GM23338 (cell line): ENCODE data around the gene RCL1. TPM values are rescaled to one million over a fixed set of nuclear protein-coding genes. Genes with fewer than 3 reads are reported as not detected.

Experiments
- ATAC-seq: fragments of 200-7000 bp; cut with Tn5 transposase; 3 replicates; pipeline ENCODE4 v1.9.1; 2020
- DNase-seq: peaks from one replicate; pipeline ENCODE4 v3.0.0-alpha.2; 2015; ENCODE audit warnings: low spot score
- H2AFZ ChIP-seq: fragments of 200-600 bp; sonication (generic); 2 replicates; pipeline ENCODE4 v1.8.0; 2016; ENCODE audit warnings: antibody characterized with exemption, mild to moderate bottlenecking, moderate library complexity
- H3F3A ChIP-seq: fragments of 200-600 bp; sonication (generic); replicated peaks from 2 replicates; pipeline ENCODE4 v1.8.0; 2017; ENCODE audit warnings: antibody characterized with exemption, mixed run types, low read depth
- H3K27ac ChIP-seq: fragments of 200-600 bp; sonication (generic); 2 replicates; pipeline ENCODE4 v1.6.1; 2016; ENCODE audit warnings: low read depth
- H3K27me3 ChIP-seq: fragments of 200-600 bp; sonication (generic); 2 replicates; pipeline ENCODE4 v1.8.0; 2016; ENCODE audit warnings: mild to moderate bottlenecking, mixed run types, moderate library complexity; ENCODE audit not compliant: insufficient read depth
- H3K36me3 ChIP-seq: fragments of 200-600 bp; sonication (generic); 2 replicates; pipeline ENCODE4 v1.8.0; 2016; ENCODE audit warnings: mild to moderate bottlenecking; ENCODE audit not compliant: insufficient read depth
- H3K4me1 ChIP-seq: fragments of 200-600 bp; sonication (generic); 2 replicates; pipeline ENCODE4 v1.8.0; 2016; ENCODE audit warnings: mild to moderate bottlenecking, moderate library complexity; ENCODE audit not compliant: insufficient read depth
- H3K4me2 ChIP-seq: fragments of 200-600 bp; sonication (generic); 2 replicates; pipeline ENCODE4 v1.7.1; 2017; ENCODE audit warnings: mixed run types
- H3K4me3 ChIP-seq: fragments of 200-600 bp; sonication (generic); 2 replicates; pipeline ENCODE4 v1.6.1; 2016; ENCODE audit warnings: mixed run types
- H3K79me2 ChIP-seq: fragments of 200-600 bp; sonication (generic); replicated peaks from 2 replicates; pipeline ENCODE4 v1.8.0; 2017; ENCODE audit warnings: mild to moderate bottlenecking; ENCODE audit not compliant: insufficient read depth
- H3K9me2 ChIP-seq: fragments of 200-600 bp; sonication (generic); 2 replicates; pipeline ENCODE4 v1.8.0; 2017; ENCODE audit not compliant: insufficient read depth
- H4K20me1 ChIP-seq: fragments of 200-600 bp; sonication (generic); replicated peaks from 2 replicates; pipeline ENCODE4 v1.8.0; 2017; ENCODE audit warnings: mild to moderate bottlenecking; ENCODE audit not compliant: insufficient read depth
- H3K27ac Mint-ChIP-seq: 2 replicates; pipeline ENCODE4 v1.8.0; 2020; ENCODE audit warnings: inconsistent platforms, mild to moderate bottlenecking, moderate library complexity, mixed read lengths
- H3K27me3 Mint-ChIP-seq: 3 replicates; pipeline ENCODE4 v1.8.0; 2022; ENCODE audit warnings: low read depth, mild to moderate bottlenecking, moderate library complexity, mixed read lengths, inconsistent platforms; ENCODE audit not compliant: insufficient read depth, poor library complexity
- H3K36me3 Mint-ChIP-seq: 3 replicates; pipeline ENCODE4 v1.8.0; 2021; ENCODE audit warnings: low read depth, mild to moderate bottlenecking, inconsistent platforms, moderate library complexity, mixed read lengths
- H3K4me1 Mint-ChIP-seq: 3 replicates; pipeline ENCODE4 v1.8.0; 2020; ENCODE audit warnings: mild to moderate bottlenecking, inconsistent platforms, mixed read lengths
- H3K4me3 Mint-ChIP-seq: 3 replicates; pipeline ENCODE4 v1.8.0; 2021; ENCODE audit warnings: moderate library complexity, mild to moderate bottlenecking, inconsistent platforms, mixed read lengths
- H3K9me3 Mint-ChIP-seq: 3 replicates; pipeline ENCODE4 v1.8.0; 2020; ENCODE audit warnings: moderate library complexity, mild to moderate bottlenecking, inconsistent platforms, mixed read lengths
- CREB1 ChIP-seq: fragments of 250-450 bp; sonication (Bioruptor Pico); IDR thresholded peaks from 2 replicates; pipeline ENCODE4 v1.5.0; 2020; ENCODE audit warnings: low read depth, mild to moderate bottlenecking, moderate library complexity
- CTCF ChIP-seq, 2 experiments: fragments of 200-600 bp in 1 of 2; sonication (generic) in 1 of 2; conservative IDR thresholded peaks; 2 replicates each; pipeline versions ENCODE4 v1.5.1 to v1.6.1; 2016 to 2017; ENCODE audit warnings: antibody characterized with exemption in 2 of 2, low read depth in 2 of 2, mild to moderate bottlenecking in 2 of 2, moderate library complexity in 1 of 2
- ETS1 ChIP-seq: IDR thresholded peaks from 2 replicates; pipeline ENCODE4 v1.6.1; 2016; ENCODE audit warnings: antibody characterized with exemption
- EZH2 ChIP-seq: fragments of 200-600 bp; sonication (generic); IDR thresholded peaks from one replicate; pipeline ENCODE4 v1.8.0; 2017; ENCODE audit warnings: antibody characterized with exemption, mild to moderate bottlenecking, low read depth; ENCODE audit not compliant: unreplicated experiment
- EZH2phosphoT487 ChIP-seq: fragments of 200-600 bp; sonication (generic); IDR thresholded peaks from one replicate; pipeline ENCODE4 v1.8.1; 2018; ENCODE audit warnings: antibody characterized with exemption; ENCODE audit not compliant: unreplicated experiment
- JUNB ChIP-seq: IDR thresholded peaks from one replicate; pipeline ENCODE4 v1.6.1; 2016; ENCODE audit warnings: antibody characterized with exemption; ENCODE audit not compliant: unreplicated experiment
- NANOG ChIP-seq: IDR thresholded peaks from 2 replicates; pipeline ENCODE4 v1.6.1; 2016; ENCODE audit warnings: antibody characterized with exemption, borderline replicate concordance
- POLR2AphosphoS5 ChIP-seq: IDR thresholded peaks from 2 replicates; pipeline ENCODE4 v1.6.1; 2016; ENCODE audit warnings: antibody characterized with exemption, low read depth
- REST ChIP-seq: IDR thresholded peaks from one replicate; pipeline ENCODE4 v1.6.1; 2018; ENCODE audit warnings: antibody characterized with exemption; ENCODE audit not compliant: unreplicated experiment
- STAT1 ChIP-seq: IDR thresholded peaks from one replicate; pipeline ENCODE4 v1.6.1; 2016; ENCODE audit warnings: antibody characterized with exemption; ENCODE audit not compliant: unreplicated experiment
- ZNF114 ChIP-seq: fragments of 250-450 bp; sonication (Bioruptor Pico); IDR thresholded peaks from 2 replicates; pipeline ENCODE4 v1.5.0; 2020; ENCODE audit warnings: mild to moderate bottlenecking, moderate library complexity
- ZNF331 ChIP-seq: fragments of 250-450 bp; sonication (Bioruptor Pico); IDR thresholded peaks from 2 replicates; pipeline ENCODE4 v1.5.0; 2020; ENCODE audit warnings: low read depth, mild to moderate bottlenecking, moderate library complexity
- ZNF462 ChIP-seq: fragments of 250-450 bp; sonication (Bioruptor Pico); IDR thresholded peaks from 2 replicates; pipeline ENCODE4 v1.5.0; 2020; ENCODE audit warnings: mild to moderate bottlenecking, moderate library complexity
- polyA plus RNA-seq: library from polyadenylated mRNA; unstranded; fragments of >200 nt; fragmentation: Nextera tagmentation; extraction: Ambion mirVana; gene quantifications from 2 replicates; pipeline ENCODE4 v1.2.1, GENCODE V29; 2016
- total RNA-seq: library from RNA; depleted of rRNA; stranded (reverse); fragments of >200 nt; shearing (Covaris generic); gene quantifications from 2 replicates; pipeline ENCODE4 v1.2.3, GENCODE V29; 2014

The RCL1 gene
- total and polyA plus RNA-seq, 2 experiments from 2014 or later: 19.3 to 41.2 TPM

- Histone ChIP-seq H2AFZ (no peak overlapping the region), H3F3A (0 out of 2 replicates have a peak, but pooled peaks cover 3% of the 10 kb centered on the region), H3K4me2 (no peak overlapping the region), H3K27ac (no peak overlapping the region), H3K36me3 (no peaks in the 10 kb centered on the region), H4K20me1 (peaks cover 41% of the 10 kb centered on the region), H3K9me2 (no peaks in the 10 kb centered on the region), H3K4me1 (peaks cover 27% of the 10 kb centered on the region), H3K79me2 (peaks cover 82% of the 10 kb centered on the region), H3K4me3 (no peak overlapping the region), H3K27me3 (no peaks in the 10 kb centered on the region)
- peaks cover 2% of the 10 kb centered on the region for H3K27me3 Mint-ChIP-seq
- ATAC-seq: no peak
- H3K4me1 Mint-ChIP-seq: peaks cover 34% of the 10 kb centered on the region
- H3K4me3 Mint-ChIP-seq: no peak overlapping the region
- no peak for TF ChIP-seq STAT1
- no peak for TF ChIP-seq EZH2phosphoT487
- TF ChIP-seq JUNB: no peak
- no peak for TF ChIP-seq POLR2AphosphoS5
- TF ChIP-seq ZNF331 (CRISPR knock-in tag): no peak
- TF ChIP-seq NANOG: no peak
- no peak for TF ChIP-seq ZNF114 (CRISPR knock-in tag)
- no peak for TF ChIP-seq ETS1
- TF ChIP-seq CTCF (conservative IDR thresholded peaks at IDR 0.05; ENCODE audit: low read depth in 2 of 2): no peak
- no peak for TF ChIP-seq ZNF462
- TF ChIP-seq EZH2: no peak
- TF ChIP-seq REST: no peak
- no peak for TF ChIP-seq CREB1 (CRISPR knock-in tag)
- H3K27ac Mint-ChIP-seq: no peak overlapping the region
- peaks cover 18% of the 10 kb centered on the region for H3K36me3 Mint-ChIP-seq
- no peak for DNase-seq
- H3K9me3 Mint-ChIP-seq: peaks cover 6% of the 10 kb centered on the region; the same call in 2 of the 3 replicates
These were observed 3.8 kb downstream of the RCL1 start for GRCh38 chr9:4796530-4796929.
